GM19455 (cell line): ENCODE data around the gene CA5A.

Source experiments
- ATAC-seq: cut with Tn5 transposase; IDR thresholded peaks from one replicate; pipeline ENCODE4 v1.9.1; 2021; ENCODE audit not compliant: unreplicated experiment

The CA5A gene

DNA sequence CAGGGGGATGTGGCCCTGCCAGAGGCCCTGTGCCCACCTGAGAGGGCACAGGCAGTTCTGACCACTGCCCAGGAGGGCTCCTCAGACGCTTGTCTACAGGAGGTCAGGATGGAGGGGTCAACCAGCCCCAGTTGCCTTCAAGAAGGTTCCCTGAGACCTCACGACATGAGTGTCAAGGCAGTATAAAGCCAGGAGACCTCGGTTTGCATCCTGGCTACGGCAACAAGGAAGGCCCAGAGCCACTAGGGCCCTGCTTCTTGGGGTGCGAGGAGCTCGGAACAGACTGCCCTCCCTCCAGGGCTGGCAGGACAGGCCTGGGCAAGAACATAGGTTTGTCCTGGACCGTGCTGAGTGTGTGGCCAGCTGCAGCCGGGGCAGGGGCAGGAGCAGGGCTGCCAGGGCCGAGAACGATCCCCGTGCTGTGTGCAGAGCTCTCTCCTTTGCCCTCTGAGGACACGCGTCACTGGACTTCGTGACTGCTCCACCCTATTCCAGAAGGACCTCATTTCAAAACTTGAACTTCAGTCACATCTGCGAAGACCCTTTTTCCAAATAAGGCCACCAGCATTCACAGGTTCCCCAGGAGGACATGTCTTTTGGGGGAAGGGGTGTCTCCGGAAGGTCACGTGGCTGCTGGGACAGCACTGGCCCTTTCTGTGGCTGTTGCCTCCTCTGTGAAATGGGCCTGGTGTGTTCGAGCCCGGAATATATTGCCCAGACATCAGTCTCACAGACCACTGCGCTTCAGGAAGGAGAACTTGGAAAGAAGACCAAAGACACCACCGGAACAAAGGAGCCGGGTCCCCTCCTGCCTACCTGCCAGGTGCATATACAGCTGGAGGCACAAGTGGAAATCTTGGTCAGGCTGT, 94.8 kb downstream of the CA5A start:
- ATAC-seq = no peak

DNA sequence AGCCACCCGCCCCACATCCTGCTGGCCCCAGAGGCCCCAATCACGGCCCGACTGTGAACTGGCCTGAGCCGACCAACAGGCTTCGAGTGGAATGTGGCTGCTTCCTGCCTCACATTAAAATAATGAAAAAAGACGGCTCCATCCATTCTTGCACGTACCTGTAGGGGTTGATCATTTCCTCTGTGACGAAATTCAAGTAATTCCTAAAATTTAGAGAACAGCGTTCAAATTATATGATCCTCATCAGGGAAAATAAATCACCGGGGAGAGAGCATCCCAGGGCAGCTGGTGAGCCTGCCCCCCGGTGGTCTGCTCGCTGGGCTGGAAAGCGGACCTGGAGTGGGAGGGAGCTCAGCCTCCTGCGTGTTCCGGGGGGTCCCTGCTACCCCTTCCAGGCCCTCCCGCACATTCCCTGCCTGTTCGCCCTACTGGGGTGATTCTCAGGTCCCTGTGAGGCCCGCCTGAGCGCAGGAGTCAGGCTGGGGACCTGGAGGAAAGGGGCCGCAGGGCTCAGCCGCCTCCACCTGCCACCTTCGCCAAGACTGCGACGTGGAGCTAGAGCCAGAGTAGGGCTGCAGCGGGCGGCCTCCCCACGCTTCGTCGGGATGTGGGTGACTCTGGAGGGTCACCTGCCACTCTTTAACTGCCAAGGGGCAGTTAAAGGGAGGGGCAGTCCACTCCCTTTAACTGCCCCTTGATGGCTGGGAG, 95.9 kb downstream of the CA5A start:
- no peak for ATAC-seq

DNA sequence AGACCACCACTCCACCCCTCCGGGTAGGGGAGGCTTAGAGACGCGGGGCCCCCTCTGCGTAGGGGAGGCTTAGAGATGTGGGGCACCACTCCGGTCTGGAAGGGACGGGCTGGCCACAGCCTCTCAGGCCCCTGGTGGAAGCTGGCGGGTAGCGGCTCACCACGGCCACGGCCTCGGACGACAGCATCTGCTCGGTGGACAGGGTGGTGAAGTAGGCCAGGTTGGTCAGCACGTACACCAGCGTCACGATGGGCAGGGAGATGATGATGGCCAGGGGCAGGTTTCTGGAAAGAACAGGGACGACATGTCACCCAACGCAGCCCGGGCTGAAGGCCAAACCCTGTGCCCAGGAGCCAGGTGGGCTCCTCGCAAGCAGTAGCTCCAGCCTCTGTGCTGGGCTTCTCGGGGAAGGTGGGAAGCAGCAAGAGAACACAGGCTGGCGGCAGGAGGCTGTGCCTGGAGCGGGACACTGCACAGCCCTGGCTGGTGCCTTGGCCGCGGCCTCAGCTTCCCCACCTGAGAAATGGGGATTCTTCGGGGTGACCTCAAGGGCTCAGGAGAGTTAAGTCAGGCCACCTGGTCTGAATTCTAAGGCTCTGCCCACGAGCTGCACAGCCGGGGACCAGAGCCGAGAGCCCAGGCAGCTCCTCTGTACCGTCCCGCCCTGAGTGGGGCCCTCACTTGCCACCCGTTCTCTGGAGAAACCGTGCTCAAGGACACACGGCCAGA, 96.6 kb downstream of the CA5A start:
- no peak for ATAC-seq

DNA sequence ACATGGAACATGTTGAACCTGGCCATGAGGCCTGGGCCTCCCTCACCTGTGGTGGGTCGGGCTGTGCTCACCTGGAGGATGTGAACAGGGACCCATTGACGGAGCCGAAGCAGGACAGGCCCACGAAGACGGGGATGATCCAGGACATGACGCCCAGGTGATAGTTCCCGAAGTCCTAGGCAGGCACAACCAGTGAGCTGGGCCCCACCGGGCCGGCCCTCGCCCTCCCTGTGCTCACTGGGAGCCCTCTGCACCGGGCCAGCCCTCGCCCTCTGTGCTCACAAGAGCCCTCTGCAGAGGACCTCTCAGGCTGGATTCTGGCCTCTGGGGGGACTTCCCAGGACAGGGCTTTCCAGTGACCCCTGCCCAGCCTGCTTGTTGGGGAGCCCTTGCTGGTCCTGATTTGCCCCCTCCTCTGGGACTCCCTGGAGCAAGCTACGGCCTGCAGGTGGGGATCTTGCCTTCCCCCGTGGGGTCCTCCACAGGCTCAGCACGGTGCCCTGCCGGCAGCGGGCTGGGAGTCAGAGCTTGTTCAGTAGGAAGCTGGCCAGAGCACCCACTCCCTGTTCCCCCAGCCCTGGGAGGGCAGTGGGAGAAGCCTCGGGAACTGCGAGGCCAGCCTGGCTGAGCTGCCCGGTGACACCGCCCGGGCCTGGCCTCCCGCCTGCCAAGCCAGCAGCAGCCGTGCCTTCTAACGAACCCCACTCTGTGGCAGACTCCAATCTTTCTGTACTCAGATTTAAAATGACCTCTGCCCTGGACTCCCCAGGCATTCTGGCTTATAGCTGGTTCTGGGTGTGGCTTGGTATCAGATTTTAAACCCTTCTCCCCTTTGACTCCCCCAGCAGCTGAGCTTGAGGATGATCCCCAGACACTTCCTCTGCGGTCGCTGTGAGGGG, 97.4 kb downstream of the CA5A start:
- ATAC-seq = no peak
